A673 (cell line): Measurements from ENCODE around the gene NOD2. TPM values are rescaled to one million over a fixed set of nuclear protein-coding genes. Genes with fewer than 3 reads are reported as not detected.

Experiments
- BruUV-seq: library from RNA; stranded (reverse); fragments of 400-500 nt; replicated peaks from 2 replicates; lab custom pipeline; 2021; lab: Mats Ljungman, UMichigan
- CTCF ChIA-PET: fragments of 300-600 bp; sonication (Branson Sonifier 250); formaldehyde crosslinking; loops from one replicate; lab custom pipeline; 2022; ENCODE audit warnings: antibody characterized with exemption; lab: Charles Lee
- POLR2A ChIA-PET: fragments of 300-600 bp; sonication (Branson Sonifier 250); formaldehyde crosslinking; loops from one replicate; lab custom pipeline; 2022; ENCODE audit warnings: antibody characterized with exemption; ENCODE audit not compliant: low non-redundant PET; lab: Charles Lee
- DNase-seq: peaks from one replicate; pipeline ENCODE4 v3.0.0-alpha.2; 2015; ENCODE audit warnings: low spot score
- H3K27ac ChIP-seq: fragments of 200-600 bp; sonication (generic); 2 replicates; pipeline ENCODE4 v1.5.1; 2016; ENCODE audit warnings: mixed run types, low read depth, mild to moderate bottlenecking, mixed read lengths, antibody characterized with exemption, low read length; ENCODE audit not compliant: poor library complexity, severe bottlenecking
- H3K27me3 ChIP-seq: fragments of 200-600 bp; sonication (generic); replicated peaks from 2 replicates; pipeline ENCODE4 v1.6.1; 2017; ENCODE audit warnings: mixed run types, low read depth, mild to moderate bottlenecking, mixed read lengths, antibody characterized with exemption, low read length; ENCODE audit not compliant: insufficient read depth, poor library complexity
- H3K36me3 ChIP-seq: fragments of 200-600 bp; sonication (generic); 2 replicates; pipeline ENCODE4 v1.6.1; 2016; ENCODE audit warnings: mixed run types, mild to moderate bottlenecking, mixed read lengths, antibody characterized with exemption, low read length; ENCODE audit not compliant: insufficient read depth, poor library complexity, severe bottlenecking
- H3K4me1 ChIP-seq: fragments of 200-600 bp; sonication (generic); 2 replicates; pipeline ENCODE4 v1.6.1; 2017; ENCODE audit warnings: mixed run types, mild to moderate bottlenecking, mixed read lengths, antibody characterized with exemption, low read length; ENCODE audit not compliant: insufficient read depth, poor library complexity, severe bottlenecking
- H3K4me3 ChIP-seq: fragments of 200-600 bp; sonication (generic); 2 replicates; pipeline ENCODE4 v1.5.1; 2016; ENCODE audit warnings: low read depth, mixed run types, mild to moderate bottlenecking, mixed read lengths, low read length; ENCODE audit not compliant: poor library complexity, severe bottlenecking
- H3K9me3 ChIP-seq: fragments of 200-600 bp; sonication (generic); 2 replicates; pipeline ENCODE4 v1.6.1; 2016; ENCODE audit warnings: mixed run types, low read depth, mild to moderate bottlenecking, mixed read lengths, antibody characterized with exemption, low read length; ENCODE audit not compliant: poor library complexity, severe bottlenecking
- CTCF ChIP-seq: fragments of 300-800, 200-600 bp; sonication (generic); conservative IDR thresholded peaks from 2 replicates; pipeline ENCODE4 v1.5.1; 2017; ENCODE audit warnings: low read depth, mild to moderate bottlenecking, antibody characterized with exemption, low read length, moderate library complexity, mixed read lengths
- EZH2 ChIP-seq: fragments of 200-600 bp; sonication (generic); IDR thresholded peaks from 2 replicates; pipeline ENCODE4 v1.6.1; 2017; ENCODE audit warnings: borderline replicate concordance, low read depth, mild to moderate bottlenecking, mixed read lengths, antibody characterized with exemption, low read length; ENCODE audit not compliant: poor library complexity, severe bottlenecking
- intact Hi-C: fragments of 100-400 bp; cut with micrococcal nuclease; formaldehyde crosslinking; loops from one replicate; pipeline ENCODE4 v1.10.0; 2022; ENCODE audit not compliant: unreplicated experiment
- total RNA-seq: library from RNA; stranded (reverse); gene quantifications from 2 replicates; pipeline ENCODE4 v1.2.3, GENCODE V29; 2021

NOD2 gene
- total RNA-seq, 1 experiment from 2014 or later, result not detected

- H3K4me3 ChIP-seq, result no peak overlapping the region
- TF ChIP-seq CTCF, result no peak
- no peak for TF ChIP-seq EZH2
- intact Hi-C loops, result no loop called here
- BruUV-seq, result no TSS peak
- H3K9me3 ChIP-seq, result no peaks in the 10 kb centered on the region
- H3K4me1 ChIP-seq, result no peaks in the 10 kb centered on the region
- H3K27ac ChIP-seq, result no peak overlapping the region
- no peak for DNase-seq
- no peaks in the 10 kb centered on the region for H3K27me3 ChIP-seq
- H3K36me3 ChIP-seq, result no peaks in the 10 kb centered on the region
- ChIA-PET CTCF (no interaction called here), POLR2A (no interaction called here)
Observed at GRCh38 chr16:50652836-50653425, 40.5 kb upstream of the NOD2 start.

DNA sequence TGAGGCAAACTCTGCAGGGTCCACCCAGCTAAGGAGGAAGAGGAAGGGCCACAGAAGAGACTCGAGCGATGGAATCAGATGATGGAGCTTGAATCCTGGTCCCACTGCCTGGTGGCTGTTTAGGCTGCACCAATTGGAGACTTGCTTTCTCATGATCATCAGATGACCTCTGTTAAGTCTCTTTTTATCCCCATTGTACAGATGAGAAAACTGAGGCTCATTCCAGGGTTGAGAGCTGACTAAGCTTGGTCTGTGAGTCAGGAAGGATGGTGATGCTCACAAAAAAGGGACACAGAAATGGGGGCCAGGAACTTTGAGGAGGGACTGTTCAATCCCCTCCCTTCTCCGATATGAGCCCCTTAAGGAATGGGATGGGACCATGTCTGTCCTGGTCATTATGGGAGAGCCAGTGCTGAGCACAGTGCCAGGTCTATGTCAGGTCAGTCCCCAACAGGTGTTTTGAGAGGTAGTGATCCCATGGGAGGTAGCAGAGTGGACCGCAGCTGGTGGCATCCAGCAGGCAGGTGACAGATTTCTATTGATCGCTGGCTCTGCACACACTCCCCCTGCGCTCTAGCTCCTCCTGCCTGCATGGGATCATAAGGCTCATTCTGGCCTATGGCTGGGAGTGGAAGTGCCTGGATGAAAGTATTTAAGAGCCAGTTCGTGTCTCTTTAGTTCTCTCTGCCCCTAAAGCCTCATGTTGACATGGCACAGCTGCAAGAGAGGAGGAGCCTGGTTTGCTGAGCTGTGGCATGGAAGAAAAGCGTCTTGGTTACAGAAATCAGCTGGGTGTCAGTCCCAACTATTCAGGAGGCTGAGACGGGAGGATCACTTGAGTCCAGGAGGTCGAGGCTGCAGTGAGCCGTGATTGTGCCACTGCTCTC is 39.5 kb upstream of the NOD2 start:
- ChIA-PET CTCF (no interaction called here), POLR2A (interaction anchor here (0.6 kb wide), 1 partner anchor 21 kb away, joined by 3 read pairs; no protein-coding TSS in a partner anchor)
- Histone ChIP-seq H3K4me3 (no peak overlapping the region), H3K36me3 (no peaks in the 10 kb centered on the region), H3K27me3 (no peaks in the 10 kb centered on the region), H3K9me3 (no peaks in the 10 kb centered on the region), H3K4me1 (no peaks in the 10 kb centered on the region), H3K27ac (no peak overlapping the region)
- intact Hi-C loops, result no loop called here
- TF ChIP-seq EZH2 (no peak), CTCF (no peak)
- DNase-seq, result no peak
- BruUV-seq, result no TSS peak

DNA sequence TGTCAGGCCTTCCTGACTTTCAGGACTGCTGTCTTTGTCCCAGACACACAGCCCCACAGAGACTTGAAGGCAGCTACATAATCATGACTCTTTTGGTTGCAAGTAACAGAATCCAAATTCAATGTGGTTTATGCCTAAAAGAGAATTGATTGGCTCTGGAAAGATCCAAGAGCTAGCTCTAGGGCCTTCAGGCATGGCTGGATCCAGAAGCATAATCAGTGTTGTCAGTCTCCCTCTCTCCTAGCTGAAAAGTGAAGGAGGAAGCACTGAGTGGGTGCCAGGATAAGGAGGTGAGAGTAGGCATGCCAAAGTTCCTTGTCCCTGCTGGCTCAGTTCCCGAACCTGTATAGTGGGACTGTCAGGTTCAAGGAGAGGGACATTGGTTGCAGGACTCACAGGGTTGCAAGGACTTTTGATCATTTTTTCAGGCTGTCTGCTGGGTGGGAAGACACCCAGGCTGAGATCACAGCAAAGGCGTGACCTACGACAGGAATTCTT is 37.8 kb upstream of the NOD2 start:
- Histone ChIP-seq H3K9me3 (no peaks in the 10 kb centered on the region), H3K4me3 (no peak overlapping the region), H3K4me1 (no peaks in the 10 kb centered on the region), H3K36me3 (no peaks in the 10 kb centered on the region), H3K27ac (no peak overlapping the region), H3K27me3 (no peaks in the 10 kb centered on the region)
- CTCF ChIA-PET, result no interaction called here
- intact Hi-C loops, result no loop called here
- POLR2A ChIA-PET, result no interaction called here
- no TSS peak for BruUV-seq
- no peak for TF ChIP-seq EZH2
- TF ChIP-seq CTCF, result no peak
- no peak for DNase-seq
